ENCODE measurements around the gene ANK3.

DNA sequence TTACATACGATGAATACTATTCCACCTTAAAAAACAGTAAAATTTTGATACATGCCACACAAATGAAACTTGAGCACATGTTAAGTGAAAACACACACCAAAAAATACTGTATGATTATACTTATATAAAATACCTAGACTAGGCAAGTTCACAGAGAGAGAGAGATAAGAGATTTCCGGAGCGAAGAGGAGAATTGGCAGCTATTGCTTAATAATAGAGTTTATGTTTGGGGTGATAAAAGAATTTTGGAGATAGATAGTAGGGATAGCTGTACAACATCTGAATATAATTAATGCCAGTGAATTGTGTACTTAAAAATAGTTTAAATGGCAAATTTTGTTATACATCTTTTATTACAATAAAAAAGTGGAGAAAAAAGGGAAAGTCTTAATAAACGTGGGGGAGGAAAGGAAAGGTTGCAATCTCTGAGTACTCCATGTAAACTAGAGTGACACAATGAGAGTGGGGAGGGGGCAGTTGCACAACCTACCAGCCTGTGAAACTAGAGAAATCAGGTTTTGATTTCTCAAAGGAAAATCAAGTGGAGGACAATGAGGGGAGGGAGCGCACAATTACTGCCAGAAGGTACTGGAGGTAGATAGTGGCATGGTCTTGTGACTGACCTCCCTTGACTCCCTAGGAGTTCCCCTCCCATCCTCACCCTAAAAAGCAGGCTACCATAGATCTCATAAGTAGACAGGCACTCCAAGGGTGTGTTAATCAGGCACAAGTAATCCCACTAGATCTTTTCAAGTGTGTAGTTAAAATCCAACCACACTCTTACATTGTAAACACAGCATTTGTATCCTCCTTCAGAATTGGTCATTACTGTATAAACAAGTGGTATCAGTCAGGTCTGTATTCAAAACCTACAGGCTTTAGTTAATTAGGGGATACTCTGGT is 31.6 kb upstream of the ANK3 start:
- TF ChIP-seq, protein P1, sequence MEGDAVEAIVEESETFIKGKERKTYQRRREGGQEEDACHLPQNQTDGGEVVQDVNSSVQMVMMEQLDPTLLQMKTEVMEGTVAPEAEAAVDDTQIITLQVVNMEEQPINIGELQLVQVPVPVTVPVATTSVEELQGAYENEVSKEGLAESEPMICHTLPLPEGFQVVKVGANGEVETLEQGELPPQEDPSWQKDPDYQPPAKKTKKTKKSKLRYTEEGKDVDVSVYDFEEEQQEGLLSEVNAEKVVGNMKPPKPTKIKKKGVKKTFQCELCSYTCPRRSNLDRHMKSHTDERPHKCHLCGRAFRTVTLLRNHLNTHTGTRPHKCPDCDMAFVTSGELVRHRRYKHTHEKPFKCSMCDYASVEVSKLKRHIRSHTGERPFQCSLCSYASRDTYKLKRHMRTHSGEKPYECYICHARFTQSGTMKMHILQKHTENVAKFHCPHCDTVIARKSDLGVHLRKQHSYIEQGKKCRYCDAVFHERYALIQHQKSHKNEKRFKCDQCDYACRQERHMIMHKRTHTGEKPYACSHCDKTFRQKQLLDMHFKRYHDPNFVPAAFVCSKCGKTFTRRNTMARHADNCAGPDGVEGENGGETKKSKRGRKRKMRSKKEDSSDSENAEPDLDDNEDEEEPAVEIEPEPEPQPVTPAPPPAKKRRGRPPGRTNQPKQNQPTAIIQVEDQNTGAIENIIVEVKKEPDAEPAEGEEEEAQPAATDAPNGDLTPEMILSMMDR (IDR thresholded peaks at IDR 0.05): no peak
- no peak for TF ChIP-seq POLR2A (IDR thresholded peaks at IDR 0.05)

Measured in testis (tissue), 2 donors.